GM21723 (cell line): ENCODE results near the gene PREX1.

Experiments used
- ATAC-seq: cut with Tn5 transposase; IDR thresholded peaks from one replicate; pipeline ENCODE4 v1.9.1; 2021; ENCODE audit warnings: mild to moderate bottlenecking, moderate library complexity; ENCODE audit not compliant: unreplicated experiment

The PREX1 gene

DNA sequence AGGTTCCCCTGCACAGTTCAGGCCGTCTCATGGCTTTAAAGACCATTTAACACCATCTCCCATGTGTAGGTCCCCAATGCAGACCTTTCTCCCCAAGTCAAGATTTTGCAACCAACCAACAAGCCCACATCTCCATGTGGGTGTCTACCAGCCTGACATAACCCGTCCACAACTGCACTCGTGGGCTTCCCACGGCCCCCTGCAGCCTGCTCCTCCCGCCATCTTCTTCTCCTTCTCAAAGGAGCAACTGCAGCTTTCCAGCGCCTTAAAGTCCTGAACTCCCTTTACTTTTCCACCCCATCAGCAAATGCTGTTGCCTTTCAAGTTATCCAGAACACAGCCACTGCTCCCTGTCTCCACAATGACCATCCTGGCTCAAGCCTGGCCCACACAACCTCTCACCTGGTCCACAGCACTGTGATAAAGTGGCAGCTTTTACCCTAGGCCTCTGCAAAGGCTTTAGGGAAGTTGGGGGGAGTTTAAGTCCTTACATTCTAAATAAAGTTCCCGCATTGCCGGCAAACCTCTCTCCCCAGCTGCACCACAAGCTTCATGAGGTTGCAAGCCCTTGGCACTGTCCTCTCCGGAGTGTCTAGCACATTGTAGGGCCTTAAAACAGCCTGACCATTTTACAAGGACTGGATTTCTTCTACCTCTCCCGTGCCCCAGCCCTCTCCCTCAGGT, 140.5 kb downstream of the PREX1 start:
- ATAC-seq = no peak

DNA sequence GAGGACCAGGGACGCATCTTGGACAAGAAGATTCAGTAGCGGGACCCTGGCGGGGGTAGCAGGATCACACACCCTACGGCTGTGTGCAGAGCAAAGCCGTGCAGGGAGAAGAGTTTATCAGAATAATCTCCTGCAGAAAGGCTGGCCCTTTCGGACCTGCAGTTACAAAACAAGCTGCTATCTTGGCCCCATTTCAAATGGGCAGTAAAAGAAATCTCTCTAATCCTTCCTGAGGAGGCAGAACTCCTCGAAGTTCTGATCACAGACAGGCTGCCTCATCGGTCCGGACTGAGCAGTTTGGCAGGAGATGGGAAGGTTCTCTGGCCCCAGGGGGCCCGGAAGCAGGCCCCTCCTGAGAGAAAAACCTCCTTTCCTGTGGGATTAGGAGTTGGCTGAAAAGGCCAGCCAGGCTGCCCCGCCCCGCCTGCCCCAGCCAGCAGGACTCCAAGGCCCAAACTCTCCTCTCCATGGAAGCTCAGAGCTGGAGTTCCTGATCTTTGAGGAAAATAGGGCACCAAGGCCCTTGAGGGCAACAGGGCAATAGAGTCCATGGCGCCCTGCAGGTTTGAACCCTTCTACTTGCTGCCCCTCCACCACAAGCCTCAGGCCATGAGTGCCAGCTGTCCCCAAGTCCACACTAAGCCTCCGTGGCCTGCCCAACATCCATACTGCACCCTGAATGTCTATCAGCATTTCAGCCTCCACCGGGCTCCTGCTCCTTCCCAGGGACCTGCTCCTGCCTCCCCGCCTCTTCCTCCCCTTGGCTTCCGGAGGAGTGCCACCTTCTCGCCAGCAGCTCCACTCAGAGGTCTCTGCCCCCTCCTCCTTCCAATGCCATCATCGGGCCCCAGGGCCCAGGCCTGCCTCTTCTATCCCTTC, 141.3 kb downstream of the PREX1 start:
- no peak for ATAC-seq

DNA sequence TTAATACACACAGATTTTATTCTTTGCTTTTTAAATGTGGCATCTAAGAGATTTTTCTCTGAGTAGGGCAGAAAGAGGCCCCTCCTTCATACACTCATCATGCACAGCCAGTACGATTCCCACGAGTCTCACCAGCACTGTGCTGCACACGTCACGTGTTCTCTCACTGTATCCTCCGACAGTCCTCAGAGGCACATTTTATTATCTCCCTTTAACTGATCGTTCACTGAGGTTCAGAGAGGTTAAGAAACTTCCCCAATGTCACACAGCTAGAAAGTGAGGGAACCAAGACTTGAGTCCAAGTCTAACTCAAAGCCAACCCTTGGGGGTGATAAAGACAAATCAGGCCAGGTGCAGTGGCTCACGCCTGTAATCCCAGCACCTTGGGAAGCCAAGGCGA, 142.5 kb downstream of the PREX1 start:
- ATAC-seq = no peak

GRCh38 chr20:48684501-48685041, 143.2 kb downstream of the PREX1 start:
- ATAC-seq = no peak

- no peak for ATAC-seq
Observed at GRCh38 chr20:48683467-48684175, 144.2 kb downstream of the PREX1 start.

DNA sequence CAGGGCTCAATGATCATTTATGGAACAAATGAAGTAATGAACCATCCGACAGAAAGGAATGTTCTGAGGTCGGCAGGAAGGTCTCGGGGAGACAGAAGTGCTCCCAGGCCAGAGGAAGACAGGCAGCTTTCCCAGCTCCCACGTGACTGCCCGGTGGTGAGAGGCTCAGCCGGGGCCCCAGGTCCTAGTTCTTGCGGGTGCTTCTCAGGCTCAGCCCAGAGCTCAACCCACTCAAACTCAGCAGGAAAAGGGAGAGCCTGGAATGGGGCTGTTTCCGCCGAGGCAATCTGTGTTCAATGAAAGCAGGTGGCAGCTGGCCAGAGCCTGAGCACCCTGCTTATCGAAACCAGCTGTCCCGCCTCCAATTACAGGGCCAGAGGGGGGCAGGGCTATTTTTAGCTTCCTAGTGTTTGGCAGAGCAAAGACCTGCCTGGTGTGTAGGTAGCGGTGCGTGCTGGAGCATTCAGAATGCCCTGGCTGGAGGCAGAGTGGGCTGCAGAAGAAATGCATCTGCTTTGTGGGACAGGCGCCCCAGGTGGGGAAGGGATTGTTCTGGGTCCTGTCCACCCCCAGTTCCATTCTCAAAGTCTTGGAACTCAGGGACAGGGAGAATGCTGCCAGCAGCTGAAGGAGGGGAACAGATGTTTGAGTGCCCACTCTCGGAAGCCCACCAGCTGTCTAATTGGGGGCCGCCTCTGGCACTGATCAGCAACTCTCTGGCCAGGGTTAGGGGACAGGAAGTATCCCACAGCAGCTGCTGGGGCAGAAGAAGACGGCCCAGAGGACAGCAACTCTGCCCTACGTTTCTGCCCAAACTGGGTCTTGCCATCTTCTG, 145.1 kb downstream of the PREX1 start:
- no peak for ATAC-seq

DNA sequence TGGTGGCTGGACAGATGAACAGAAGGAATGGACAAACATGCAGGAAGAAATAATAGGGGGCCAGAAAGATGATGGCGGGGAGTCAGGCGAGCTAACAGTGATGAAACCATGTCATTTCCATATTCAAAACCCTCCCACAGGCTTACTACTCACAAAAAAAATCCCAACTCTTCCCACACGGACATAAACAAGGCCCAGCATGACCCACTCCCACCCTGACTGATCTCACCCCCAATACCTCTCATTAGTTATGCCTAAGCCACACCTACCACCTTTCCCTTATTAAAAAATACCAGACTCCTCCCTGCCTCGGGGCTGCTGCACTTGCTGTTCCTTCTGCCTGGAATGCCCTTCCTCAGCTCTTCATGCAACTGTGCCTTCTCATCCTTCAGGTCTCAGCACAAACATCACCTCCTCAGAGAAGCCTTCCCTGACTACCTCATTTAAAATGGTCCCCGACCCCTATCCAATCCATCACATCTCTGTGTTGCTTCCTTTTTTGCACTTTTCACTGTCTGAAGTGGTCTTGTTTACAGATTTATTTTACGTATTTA, 145.8 kb downstream of the PREX1 start:
- ATAC-seq = no peak

DNA sequence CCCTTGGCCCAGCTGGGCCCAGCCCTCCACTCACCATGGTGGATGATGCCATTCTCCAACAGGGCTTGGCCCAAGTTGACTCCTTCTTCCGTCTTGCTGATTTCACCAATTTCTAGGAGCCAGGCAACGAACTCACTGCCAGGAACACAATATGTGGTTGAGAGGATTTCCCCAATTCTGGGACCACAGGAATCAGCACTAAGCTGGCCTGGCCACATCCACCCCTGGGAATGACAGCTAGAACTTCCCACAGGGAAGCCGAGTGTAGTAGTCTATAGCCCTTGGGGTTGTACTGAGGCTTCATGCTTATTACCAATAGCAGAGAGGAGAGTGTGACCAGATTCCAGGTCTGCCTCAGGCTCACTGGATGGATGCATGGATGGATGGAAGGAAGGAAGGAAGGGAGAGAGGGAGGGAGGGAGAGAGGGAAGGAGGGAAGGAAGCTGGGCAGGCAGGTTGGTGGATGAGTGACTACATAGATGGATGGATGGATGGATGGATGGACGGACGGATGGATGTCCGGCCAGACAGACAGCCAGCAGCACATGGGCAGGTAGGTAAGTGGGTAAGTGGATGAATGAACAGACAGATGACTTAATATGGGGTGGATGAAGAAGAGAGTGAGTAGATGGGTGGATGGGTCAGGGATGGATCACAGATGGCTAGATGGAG, 146.5 kb downstream of the PREX1 start:
- ATAC-seq = no peak

DNA sequence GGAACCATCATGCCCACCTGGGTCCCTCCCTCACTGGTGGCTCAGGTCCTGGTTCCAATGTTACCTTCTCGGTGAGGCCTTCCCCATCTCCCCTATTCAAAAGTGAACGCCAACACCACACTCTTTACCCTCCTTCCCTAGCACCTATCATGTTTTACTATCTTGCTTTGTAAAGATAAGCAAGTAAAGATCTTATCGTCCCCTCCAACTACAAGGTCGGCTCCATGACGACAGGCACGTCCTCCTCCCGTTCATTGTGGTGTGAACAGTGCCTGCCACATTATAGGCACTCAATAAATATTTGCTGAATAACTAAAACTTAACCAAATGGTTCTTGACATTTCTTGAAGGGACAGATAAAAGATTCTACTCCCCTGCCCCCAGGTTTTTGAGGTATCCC, 147.1 kb downstream of the PREX1 start:
- no peak for ATAC-seq

- ATAC-seq = no peak
Observed at GRCh38 chr20:48679599-48679998, 148.2 kb downstream of the PREX1 start.

GRCh38 chr20:48679011-48679410, 148.8 kb downstream of the PREX1 start:
- no peak for ATAC-seq

- ATAC-seq = no peak
Observed at GRCh38 chr20:48678421-48678820, 149.4 kb downstream of the PREX1 start.

DNA sequence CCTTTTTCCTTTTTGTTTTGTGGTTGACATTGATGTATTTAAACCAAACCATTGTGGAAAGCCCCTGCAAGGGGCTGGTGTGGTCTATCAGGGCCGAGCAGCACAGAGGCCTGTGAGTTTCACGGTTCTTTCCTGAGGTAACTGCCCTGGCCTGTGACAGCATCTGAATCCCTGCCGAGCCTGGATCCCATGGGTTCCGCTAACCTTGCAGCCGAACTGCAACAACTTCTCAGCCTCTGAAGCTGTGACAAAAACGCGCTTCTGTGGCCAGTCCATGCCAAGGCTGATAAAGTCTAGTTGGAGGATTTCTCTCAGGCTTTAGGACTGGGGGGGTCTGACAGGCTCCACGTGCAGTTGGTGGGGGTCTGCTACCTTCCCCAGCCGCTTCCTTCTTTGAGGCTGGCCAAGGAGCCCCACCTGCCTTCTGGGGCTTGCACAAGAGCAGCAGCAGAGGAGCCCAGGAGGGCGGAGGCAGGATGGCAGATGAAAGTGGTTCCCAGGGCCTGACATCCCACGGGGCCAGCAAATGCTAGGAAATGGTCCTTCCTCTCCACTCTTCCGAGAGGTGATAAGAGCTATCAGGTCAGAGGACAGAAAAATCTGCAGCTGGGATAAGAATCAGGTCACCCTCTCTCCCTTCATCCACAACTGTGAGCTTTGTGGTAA, 150.9 kb downstream of the PREX1 start:
- ATAC-seq = no peak

- no peak for ATAC-seq
Observed at GRCh38 chr20:48676125-48676524, 151.7 kb downstream of the PREX1 start.

DNA sequence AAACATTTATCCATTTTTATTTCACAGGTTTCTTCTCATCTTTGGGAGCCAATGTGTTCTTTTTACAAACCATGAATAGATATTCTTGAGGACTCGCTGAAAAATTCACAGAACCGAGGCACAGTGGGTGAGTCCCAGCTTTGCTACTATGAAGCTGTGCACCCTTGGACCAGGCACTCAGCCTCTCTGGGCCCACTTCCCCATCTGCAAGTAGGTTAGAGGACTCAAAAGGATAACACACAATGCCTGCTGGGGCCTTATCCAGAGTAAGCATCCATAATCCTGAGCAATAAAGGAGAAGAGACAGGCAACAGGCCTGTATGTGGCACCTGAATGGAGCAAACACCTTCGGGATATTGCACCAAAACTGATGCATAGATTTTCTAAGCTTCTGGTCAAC, 153.3 kb downstream of the PREX1 start:
- no peak for ATAC-seq

DNA sequence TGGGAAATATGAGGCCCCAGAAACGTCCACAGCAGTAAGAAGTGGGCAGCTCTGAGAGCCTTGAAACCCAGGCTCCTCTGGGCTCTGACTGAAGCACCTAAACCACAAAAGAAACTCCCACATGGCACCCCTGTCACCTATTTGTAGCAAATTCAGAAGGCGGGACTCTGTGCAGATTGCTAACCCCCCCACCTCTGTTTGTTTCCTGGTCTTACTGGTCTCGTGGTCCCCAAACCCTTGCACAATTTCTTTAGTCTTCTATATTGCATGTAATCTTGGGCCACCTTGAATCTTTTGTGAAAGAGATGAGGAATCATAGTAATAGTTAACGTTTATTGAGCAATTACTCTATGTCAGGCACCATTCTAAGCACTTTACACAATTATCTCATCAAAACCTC, 154.3 kb downstream of the PREX1 start:
- no peak for ATAC-seq

DNA sequence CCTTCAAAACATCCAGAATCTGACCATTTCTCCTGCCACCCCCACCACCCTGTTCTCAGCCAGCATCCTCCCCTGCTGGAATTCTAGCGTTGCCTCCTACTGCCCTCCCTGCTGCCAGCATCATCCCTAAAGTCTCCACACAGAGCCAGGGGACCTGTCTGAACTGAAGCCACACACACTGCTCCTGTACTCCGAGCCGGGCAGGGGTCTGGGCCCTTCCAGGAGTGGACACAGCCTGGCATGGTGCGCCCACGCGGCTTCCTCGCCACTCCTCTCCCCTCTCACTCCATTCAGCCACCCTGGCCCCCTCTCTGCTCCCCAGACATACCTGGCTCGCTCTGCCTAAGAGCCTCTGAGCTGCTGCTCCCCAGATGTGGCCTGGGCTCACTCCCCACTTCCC, 155.5 kb downstream of the PREX1 start:
- no peak for ATAC-seq

DNA sequence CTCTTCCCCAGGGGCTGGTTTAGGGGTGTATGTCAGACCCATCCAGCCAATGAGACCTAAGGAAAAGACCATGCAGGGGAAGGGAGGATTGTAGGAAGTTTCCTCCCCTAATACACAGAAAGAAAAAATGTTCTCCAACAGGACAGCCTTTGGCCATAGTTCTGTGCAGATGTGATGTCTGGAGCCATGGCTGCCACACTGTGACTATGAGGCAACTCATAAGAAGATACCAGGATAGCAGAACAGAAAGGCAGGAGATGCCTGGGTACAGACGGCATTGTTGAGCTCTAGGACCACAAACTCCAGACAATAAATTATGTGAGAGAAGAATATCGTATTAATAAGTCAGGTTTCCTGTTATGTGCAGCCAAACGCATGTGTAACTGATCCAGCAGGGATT, 156.7 kb downstream of the PREX1 start:
- no peak for ATAC-seq

DNA sequence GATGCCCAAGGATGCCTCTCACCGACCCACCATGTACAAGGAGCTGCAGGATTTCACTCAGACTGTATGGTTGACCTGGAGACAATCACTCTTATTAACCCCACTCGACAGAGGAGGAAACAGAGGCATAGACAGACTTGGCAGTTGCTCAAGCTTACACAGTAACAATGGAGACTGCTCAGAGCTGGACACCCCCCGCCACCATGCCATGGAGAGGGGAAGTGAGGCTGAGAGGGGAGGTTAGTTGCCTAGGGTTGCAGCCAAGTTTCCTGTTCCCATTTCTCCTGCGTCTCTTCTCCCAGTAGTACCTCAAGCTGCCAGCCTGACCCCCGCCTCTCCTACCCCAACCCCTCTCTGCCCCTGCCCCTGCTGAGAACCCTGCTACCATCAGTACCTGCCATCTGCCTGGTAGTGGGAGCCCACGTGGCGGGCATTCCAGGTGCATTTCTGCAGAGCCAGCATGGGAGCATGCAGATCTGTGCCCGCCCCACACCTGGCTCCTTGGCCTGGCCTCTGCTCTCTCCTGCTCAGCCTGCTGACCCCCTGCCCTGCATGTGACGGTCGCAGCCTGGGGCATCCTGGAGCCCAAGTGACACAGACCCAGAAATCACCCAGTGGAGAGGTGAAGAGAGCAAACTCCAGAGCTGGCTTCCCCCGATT, 157.7 kb downstream of the PREX1 start:
- no peak for ATAC-seq
